Prostate gland (tissue), 2 donors: Measurements from ENCODE around the gene SCLY. TPM values are rescaled to one million over a fixed set of nuclear protein-coding genes. Genes with fewer than 3 reads are reported as not detected.

Experiments used
- DNase-seq: peaks from one replicate; pipeline ENCODE4 v3.0.0-alpha.2; 2019; ENCODE audit warnings: low spot score
- H3K27ac ChIP-seq, 2 donors: fragments of 200-600 bp; sonication (generic); 2 replicates each; pipeline ENCODE4 v1.5.1; 2017 to 2019
- H3K27me3 ChIP-seq: fragments of 200-600 bp; sonication (generic); replicated peaks from 2 replicates; pipeline ENCODE4 v1.5.1; 2019; ENCODE audit not compliant: insufficient read depth
- H3K36me3 ChIP-seq, 2 donors: fragments of 200-600 bp; sonication (generic); 1 replicate in 1 of 2; 2 replicates in 1 of 2; pipeline versions ENCODE4 v1.5.1 to v1.8.1; 2017 to 2019
- H3K4me1 ChIP-seq: fragments of 200-600 bp; sonication (generic); replicated peaks from 2 replicates; pipeline ENCODE4 v1.5.1; 2019
- H3K4me3 ChIP-seq, 2 donors: fragments of 200-600 bp; sonication (generic); 2 replicates each; pipeline ENCODE4 v1.5.1; 2017 to 2019
- H3K9me3 ChIP-seq: fragments of 200-600 bp; sonication (generic); 2 replicates; pipeline ENCODE4 v1.5.1; 2017
- CTCF ChIP-seq, 4 experiments: fragments of 200-600 bp in 2 of 4; fragments of 450-650 bp in 2 of 4; sonication (generic) in 2 of 4; IDR thresholded peaks; 1 replicate in 3 of 4; 2 replicates in 1 of 4; pipeline ENCODE4 v1.5.1; 2016 to 2019; ENCODE audit warnings: antibody characterized with exemption in 4 of 4, mild to moderate bottlenecking in 2 of 4, moderate library complexity in 2 of 4
- POLR2A ChIP-seq: fragments of 450-650 bp; IDR thresholded peaks from one replicate; pipeline ENCODE4 v1.6.1; 2016; ENCODE audit warnings: antibody characterized with exemption, mild to moderate bottlenecking
- POLR2AphosphoS5 ChIP-seq: sonication (generic); formaldehyde crosslinking; IDR thresholded peaks from one replicate; pipeline ENCODE4 v1.6.1; 2017; ENCODE audit warnings: antibody characterized with exemption
- WGBS: methylation state at CpG from one replicate; pipeline ENCODE4 v1.1.5; 2018; 5-methylcytosine and 5-hydroxymethylcytosine counted together
- intact Hi-C: fragments of 100-400 bp; cut with DNase I; formaldehyde crosslinking; loops from one replicate; pipeline ENCODE4 v1.14.2; 2022
- total RNA-seq, 2 donors: library from RNA; depleted of rRNA; stranded (reverse); fragments of >200 nt; gene quantifications; one replicate each; pipeline ENCODE4 v1.1.0, GENCODE V29; 2016

Gene SCLY
- total RNA-seq: 10 to 100 TPM; 11.5 to 16.1 TPM

- under 1% methylated on average over 64 of the region's 98 CpGs for WGBS
- peak; percentile 96 for DNase-seq
- Histone ChIP-seq H3K4me1 (peaks cover 4% of the 10 kb centered on the region), H3K27ac (peak within 1 kb of the TSS; percentile 86), H3K36me3 (no peaks in the 10 kb centered on the region), H3K4me3 (peak within 1 kb of the TSS; percentile 88 to 92), H3K9me3 (no peaks in the 10 kb centered on the region), H3K27me3 (no peaks in the 10 kb centered on the region)
- TF ChIP-seq CTCF (IDR thresholded peaks at IDR 0.05) (peak in 1 of 4 experiments; percentile 39), POLR2A (peak; percentile 73), POLR2AphosphoS5 (peak; percentile 95)
- intact Hi-C loops: loop anchor here (5.0 kb wide), 2 partner anchors 138 to 203 kb away; partner anchors contain the start of gene RAMP1
Measured at GRCh38 chr2:238060542-238061314, at the start of gene SCLY. Gene SCLY, plus strand, starts transcription at chr2:238061001. Its CDS starts 54 bp downstream, at chr2:238061055.

- Histone ChIP-seq H3K9me3 (no peaks in the 10 kb centered on the region), H3K36me3 (no peaks in the 10 kb centered on the region), H3K27me3 (no peaks in the 10 kb centered on the region), H3K4me1 (no peaks in the 10 kb centered on the region), H3K4me3 (no peak overlapping the region), H3K27ac (no peak overlapping the region)
- intact Hi-C loops: no loop called here
- no peak for TF ChIP-seq CTCF (IDR thresholded peaks at IDR 0.05)
- TF ChIP-seq POLR2AphosphoS5: no peak
- TF ChIP-seq POLR2A: no peak
- WGBS: 89% methylated on average over 7 of the region's 7 CpGs
- no peak for DNase-seq
Measured at GRCh38 chr2:238013806-238014205, 47.0 kb upstream of the SCLY start.

- intact Hi-C loops: no loop called here
- Histone ChIP-seq H3K4me1 (no peaks in the 10 kb centered on the region), H3K9me3 (no peaks in the 10 kb centered on the region), H3K27me3 (no peaks in the 10 kb centered on the region), H3K36me3 (no peaks in the 10 kb centered on the region), H3K27ac (no peak overlapping the region), H3K4me3 (no peak overlapping the region)
- TF ChIP-seq CTCF (IDR thresholded peaks at IDR 0.05) (no peak), POLR2AphosphoS5 (no peak), POLR2A (no peak)
- 73% methylated on average over 4 of the region's 4 CpGs for WGBS
- DNase-seq: no peak
Measured at GRCh38 chr2:238015705-238016104, 45.1 kb upstream of the SCLY start.

GRCh38 chr2:238016526-238016925 is 44.3 kb upstream of the SCLY start:
- H3K9me3 ChIP-seq: no peaks in the 10 kb centered on the region
- no peak overlapping the region for H3K4me3 ChIP-seq
- H3K27me3 ChIP-seq: no peaks in the 10 kb centered on the region
- H3K36me3 ChIP-seq: no peaks in the 10 kb centered on the region
- intact Hi-C loops: no loop called here
- WGBS: 81% methylated on average over 8 of the region's 8 CpGs
- H3K4me1 ChIP-seq: no peaks in the 10 kb centered on the region
- no peak for DNase-seq
- TF ChIP-seq POLR2A (no peak), POLR2AphosphoS5 (no peak), CTCF (IDR thresholded peaks at IDR 0.05) (no peak)
- no peak overlapping the region for H3K27ac ChIP-seq

GRCh38 chr2:238019962-238020361 is 40.8 kb upstream of the SCLY start:
- intact Hi-C loops: no loop called here
- H3K27me3 ChIP-seq: no peaks in the 10 kb centered on the region
- no peak overlapping the region for H3K27ac ChIP-seq
- H3K4me1 ChIP-seq: no peaks in the 10 kb centered on the region
- no peak overlapping the region for H3K4me3 ChIP-seq
- no peak for TF ChIP-seq POLR2A
- no peak for TF ChIP-seq POLR2AphosphoS5
- TF ChIP-seq CTCF (IDR thresholded peaks at IDR 0.05): no peak
- no peaks in the 10 kb centered on the region for H3K36me3 ChIP-seq
- WGBS: 89% methylated on average over 2 of the region's 2 CpGs
- no peaks in the 10 kb centered on the region for H3K9me3 ChIP-seq
- no peak for DNase-seq
